ENCODE measurements around the gene MYPN. TPM values are rescaled to one million over a fixed set of nuclear protein-coding genes. Genes with fewer than 3 reads are reported as not detected.
"Not testable (repeated sequence)": the region's sequence is repeated elsewhere in the genome, so short reads cannot be mapped to it uniquely, and the experiment has no call there.

Gene MYPN
- total RNA-seq, 1 experiment from 2014 or later = not detected

DNA sequence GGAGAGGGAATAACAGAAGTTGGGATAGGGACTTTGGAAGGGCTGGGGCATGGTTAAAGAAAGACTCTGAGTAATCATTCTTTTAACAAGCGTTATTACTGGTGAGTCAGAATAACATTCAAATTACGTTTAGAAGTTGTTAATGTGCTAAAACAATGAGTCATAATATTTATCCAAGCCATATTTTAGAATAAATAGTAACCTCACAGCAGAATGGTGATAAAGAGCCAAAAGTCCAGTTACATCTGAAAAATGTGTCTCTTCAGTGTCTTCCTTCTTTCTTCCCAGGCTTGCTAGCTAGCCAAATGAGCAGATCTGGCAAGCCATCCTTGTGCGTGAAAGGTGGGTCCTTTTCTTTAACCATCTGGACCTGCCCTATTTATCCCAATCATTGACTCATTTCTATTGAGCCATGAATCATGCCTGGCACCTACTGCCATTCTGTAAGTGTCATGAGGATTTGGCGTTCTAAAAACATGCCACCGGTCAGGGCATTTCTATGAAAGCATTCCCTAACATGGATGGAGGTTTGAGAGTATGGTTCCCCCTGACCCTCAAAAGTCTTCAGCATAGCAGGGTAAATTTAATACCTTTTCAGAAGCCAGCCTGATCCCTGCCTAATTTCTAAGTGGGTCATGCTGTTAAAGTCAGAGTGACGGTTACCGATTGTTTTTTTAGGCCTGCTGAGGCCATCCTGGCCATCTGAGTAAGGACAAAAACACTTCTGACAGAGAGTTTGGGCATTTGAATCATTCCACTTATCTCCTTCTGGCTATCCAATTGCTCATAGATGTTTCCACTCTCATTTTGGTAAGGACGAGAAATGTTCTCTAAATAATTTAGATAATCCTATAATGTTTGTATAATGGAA is 26.9 kb downstream of the MYPN start:
- Histone ChIP-seq H3K4me3 (ENCODE audit: insufficient read depth, low read depth, low read length) (no peak overlapping the region), H3K27me3 (ENCODE audit: control insufficient read depth, insufficient read depth, low read length) (no peaks in the 10 kb centered on the region), H3K36me3 (replicated peaks; ENCODE audit: control insufficient read depth, insufficient read depth, low read length) (no peaks in the 10 kb centered on the region)
- DNase-seq = peak; percentile 14

DNA sequence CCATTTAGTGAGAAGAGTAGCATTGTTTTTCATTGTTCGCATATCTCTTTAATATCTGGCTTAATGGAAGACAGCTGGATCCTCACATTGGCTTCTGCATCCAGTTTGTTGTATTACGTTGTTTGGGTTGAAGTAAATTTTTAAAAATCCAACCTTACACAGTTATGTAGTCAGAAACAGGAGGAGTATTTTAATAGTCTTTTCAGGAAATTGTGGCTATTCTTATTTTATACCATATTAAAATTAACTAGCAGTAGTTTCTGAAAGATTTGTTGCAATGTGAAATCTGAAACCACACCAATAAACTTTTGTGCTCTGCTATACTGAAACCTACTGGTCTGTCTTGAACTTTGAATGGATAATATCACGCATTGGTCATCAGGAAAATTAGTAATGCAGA is 27.9 kb downstream of the MYPN start:
- Histone ChIP-seq H3K27me3 (ENCODE audit: control insufficient read depth, insufficient read depth, low read length) (no peaks in the 10 kb centered on the region), H3K36me3 (replicated peaks; ENCODE audit: control insufficient read depth, insufficient read depth, low read length) (no peaks in the 10 kb centered on the region), H3K4me3 (ENCODE audit: insufficient read depth, low read depth, low read length) (no peak overlapping the region)
- no peak for DNase-seq

DNA sequence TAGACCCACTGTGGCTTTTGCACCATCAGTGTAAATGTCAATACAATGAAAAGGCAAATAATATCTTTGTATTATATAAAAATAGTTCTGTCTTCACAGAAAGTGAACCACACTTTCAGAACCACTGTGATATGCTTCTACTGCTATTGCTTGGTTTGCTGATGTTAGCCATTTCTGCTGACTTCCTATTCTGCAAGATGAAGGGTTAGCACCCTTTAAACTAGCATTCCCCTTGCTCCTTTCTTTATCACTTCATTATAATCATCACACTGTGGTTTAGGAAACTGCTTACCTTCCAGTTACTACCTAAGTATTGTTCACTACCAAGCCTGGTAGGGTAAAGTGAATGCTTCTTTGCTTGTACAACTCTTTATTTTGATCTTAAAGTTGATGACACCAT is 29.2 kb downstream of the MYPN start:
- H3K36me3 ChIP-seq (replicated peaks; ENCODE audit: control insufficient read depth, insufficient read depth, low read length) = no peaks in the 10 kb centered on the region
- H3K27me3 ChIP-seq (ENCODE audit: control insufficient read depth, insufficient read depth, low read length) = no peaks in the 10 kb centered on the region
- H3K4me3 ChIP-seq (ENCODE audit: insufficient read depth, low read depth, low read length) = no peak overlapping the region
- no peak for DNase-seq

DNA sequence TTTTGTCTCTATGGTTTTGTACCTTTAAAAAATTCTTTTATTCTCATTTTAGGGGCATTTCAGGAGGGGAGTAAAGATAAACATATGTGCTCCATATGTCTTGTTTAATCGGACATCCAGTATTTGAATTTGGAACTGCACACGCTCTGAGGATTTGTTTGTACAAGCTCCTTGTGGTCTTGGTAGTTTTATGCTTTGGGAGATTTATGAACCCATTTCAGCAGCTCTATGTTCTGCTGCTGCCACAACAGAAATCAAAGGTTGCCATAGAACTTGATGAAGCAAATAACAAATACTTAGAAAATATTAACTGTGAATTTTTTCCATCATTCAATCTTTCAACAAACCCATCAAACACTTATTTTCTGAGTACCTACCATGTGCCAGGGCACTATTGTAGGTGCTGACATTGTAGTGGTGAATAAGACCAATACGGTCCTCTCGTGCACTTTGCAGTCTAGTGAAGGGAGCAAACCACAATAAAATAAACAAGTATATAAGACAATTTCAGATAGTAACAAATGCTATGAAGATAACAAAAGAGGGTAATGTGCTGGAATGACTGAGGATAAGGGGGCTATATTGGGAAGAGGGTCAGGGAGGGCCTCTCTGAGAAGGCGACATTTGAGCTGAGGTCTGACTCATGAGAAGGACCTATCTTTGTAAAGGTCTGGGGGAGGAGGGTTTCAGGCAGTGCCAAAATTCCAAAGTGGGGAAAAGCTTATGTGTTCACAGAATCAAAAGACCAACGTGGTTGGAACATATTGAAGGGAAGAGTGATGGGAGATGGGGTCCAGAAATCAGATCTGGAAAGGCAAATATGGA is 30.4 kb downstream of the MYPN start:
- Histone ChIP-seq H3K4me3 (ENCODE audit: insufficient read depth, low read depth, low read length) (no peak overlapping the region), H3K36me3 (replicated peaks; ENCODE audit: control insufficient read depth, insufficient read depth, low read length) (no peaks in the 10 kb centered on the region), H3K27me3 (ENCODE audit: control insufficient read depth, insufficient read depth, low read length) (no peaks in the 10 kb centered on the region)
- DNase-seq = no peak

DNA sequence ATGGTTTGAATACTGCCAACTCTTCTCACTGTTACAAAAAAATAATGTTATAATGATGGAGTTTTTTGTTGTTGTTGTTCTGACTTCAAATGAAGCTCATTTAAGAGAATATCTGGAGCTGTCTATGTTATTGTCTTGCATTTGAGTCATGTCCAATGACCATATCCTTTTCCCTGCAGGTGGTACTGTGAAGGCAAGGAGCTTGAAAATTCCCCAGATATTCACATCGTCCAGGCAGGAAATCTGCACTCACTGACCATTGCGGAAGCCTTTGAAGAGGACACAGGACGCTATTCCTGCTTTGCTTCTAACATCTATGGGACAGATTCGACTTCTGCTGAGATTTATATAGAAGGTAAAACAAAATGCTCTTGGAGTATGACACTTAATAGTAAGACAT is 33.5 kb downstream of the MYPN start:
- no peaks in the 10 kb centered on the region for H3K36me3 ChIP-seq (replicated peaks; ENCODE audit: control insufficient read depth, insufficient read depth, low read length)

DNA sequence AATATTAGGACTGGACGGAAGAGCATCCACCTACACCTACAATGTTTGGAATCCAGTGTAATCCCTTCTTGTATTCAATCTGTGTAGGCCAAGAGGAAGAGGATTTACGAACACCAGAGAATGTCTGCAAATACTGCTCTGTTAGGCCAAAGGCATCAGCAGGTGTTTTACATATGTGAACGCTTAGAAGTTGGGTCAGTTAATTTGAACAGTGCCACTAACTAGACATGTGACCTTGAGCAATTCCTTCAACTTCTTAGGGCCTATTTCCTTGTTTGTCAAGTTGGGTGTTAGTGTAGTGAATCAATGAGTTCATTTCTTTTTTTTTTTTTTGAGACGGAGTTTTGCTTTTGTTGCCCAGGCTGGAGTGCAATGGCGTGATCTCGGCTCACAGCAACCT is 35.4 kb downstream of the MYPN start:
- H3K36me3 ChIP-seq (replicated peaks; ENCODE audit: control insufficient read depth, insufficient read depth, low read length) = no peaks in the 10 kb centered on the region
- no peak overlapping the region for H3K4me3 ChIP-seq (ENCODE audit: insufficient read depth, low read depth, low read length)
- H3K27me3 ChIP-seq (ENCODE audit: control insufficient read depth, insufficient read depth, low read length) = no peaks in the 10 kb centered on the region
- no peak for DNase-seq

More for the DNA sequence above, 33.5 kb downstream of the MYPN start:
- H3K4me3 ChIP-seq (ENCODE audit: insufficient read depth, low read depth, low read length) = no peak overlapping the region
- DNase-seq = no peak
- no peaks in the 10 kb centered on the region for H3K27me3 ChIP-seq (ENCODE audit: control insufficient read depth, insufficient read depth, low read length)

DNA sequence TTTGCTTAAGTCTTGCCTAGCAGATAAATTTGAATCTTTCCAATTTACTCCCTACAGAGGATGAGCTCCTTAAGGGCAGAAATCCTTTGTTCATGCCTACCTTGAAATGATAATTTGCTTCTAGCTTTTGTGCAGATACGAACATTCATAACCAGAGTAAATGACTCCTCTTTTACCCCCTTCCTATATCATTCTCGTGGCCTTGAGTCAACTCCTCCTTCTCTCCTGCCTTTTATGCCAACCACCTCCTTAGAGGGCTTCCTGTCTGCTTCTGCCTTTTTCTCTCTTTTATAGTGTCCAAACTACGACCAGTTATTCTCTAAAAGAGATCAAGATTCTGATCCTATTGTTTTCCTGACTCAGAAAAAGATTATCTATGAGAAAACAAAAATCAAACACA is 36.4 kb downstream of the MYPN start:
- Histone ChIP-seq H3K27me3 (ENCODE audit: control insufficient read depth, insufficient read depth, low read length) (no peaks in the 10 kb centered on the region), H3K4me3 (ENCODE audit: insufficient read depth, low read depth, low read length) (no peak overlapping the region), H3K36me3 (replicated peaks; ENCODE audit: control insufficient read depth, insufficient read depth, low read length) (no peaks in the 10 kb centered on the region)
- no peak for DNase-seq

DNA sequence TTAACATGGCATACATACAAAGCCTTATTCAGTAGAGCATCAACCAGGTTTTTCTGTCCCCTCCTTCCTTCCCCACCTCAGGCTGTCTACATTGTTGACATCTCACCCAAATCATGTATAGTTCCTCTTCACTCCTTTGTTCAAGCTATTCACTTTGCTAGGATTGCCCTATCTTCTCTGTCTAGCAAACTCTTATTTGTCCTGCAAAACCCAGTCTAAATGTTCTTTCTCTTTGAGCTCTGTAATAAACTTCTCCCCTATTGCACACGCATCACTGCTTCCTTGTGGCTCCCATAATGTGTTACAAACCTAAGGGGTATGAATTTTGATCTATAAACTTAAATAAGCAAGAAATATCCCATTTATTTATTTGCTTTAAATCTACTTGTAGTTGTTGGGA is 36.8 kb downstream of the MYPN start:
- H3K4me3 ChIP-seq (ENCODE audit: insufficient read depth, low read depth, low read length) = no peak overlapping the region
- no peaks in the 10 kb centered on the region for H3K27me3 ChIP-seq (ENCODE audit: control insufficient read depth, insufficient read depth, low read length)
- H3K36me3 ChIP-seq (replicated peaks; ENCODE audit: control insufficient read depth, insufficient read depth, low read length) = no peaks in the 10 kb centered on the region
- DNase-seq = no peak

DNA sequence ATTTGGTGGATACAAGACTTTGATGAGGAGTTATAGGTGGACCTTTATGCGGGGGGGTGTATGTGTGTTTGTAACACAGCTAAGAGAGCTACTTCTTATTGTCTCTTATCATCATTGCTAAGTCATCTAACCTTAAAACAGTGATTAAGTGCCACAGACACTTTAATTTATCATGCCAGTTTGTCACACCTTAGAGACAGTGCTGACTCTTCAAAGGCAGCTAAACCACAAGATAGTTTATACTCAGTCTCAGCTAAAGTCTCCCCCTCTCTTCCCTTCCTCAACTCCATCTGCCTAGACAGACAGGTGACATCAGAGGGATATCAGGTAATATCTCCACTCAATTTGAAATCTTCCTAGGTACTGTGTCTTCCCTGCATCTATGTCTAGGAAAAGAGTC is 42.2 kb downstream of the MYPN start:
- no peak for DNase-seq
- Histone ChIP-seq H3K27me3 (ENCODE audit: control insufficient read depth, insufficient read depth, low read length) (no peaks in the 10 kb centered on the region), H3K4me3 (ENCODE audit: insufficient read depth, low read depth, low read length) (no peak overlapping the region), H3K36me3 (replicated peaks; ENCODE audit: control insufficient read depth, insufficient read depth, low read length) (no peaks in the 10 kb centered on the region)

DNA sequence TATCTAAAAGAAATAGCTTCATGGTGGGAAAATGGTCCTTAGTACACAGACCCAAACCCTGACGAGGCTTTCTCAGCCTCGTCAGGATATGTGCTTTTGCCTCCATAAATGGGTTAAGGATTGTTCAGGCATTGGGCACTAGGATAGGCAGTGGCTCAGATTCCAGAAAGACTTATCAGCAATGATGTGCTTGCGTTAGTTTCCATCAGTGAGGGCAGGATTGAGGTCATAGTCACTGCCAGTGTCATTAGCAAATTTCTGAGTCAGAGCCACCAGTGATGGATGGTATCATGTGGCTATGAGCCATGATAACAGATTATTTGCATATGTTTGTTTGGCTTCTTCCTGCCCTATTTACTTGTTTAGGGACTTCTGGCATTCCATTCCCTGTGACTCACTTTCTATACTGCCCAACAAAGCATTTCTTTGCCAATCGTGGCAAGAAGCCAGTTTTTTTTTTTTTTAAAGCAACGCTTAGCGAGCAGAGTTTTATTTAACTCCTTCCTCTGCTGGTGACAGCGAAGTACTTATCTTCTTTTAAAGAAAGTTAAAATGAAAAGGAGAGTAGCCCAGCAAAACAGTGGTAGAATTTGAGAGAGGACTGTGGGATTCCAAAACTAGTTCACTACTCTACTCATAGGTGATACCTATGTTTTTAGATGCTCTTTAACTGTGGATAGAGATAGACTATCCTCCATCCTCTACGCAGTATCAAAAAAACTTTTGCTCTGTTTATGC is 44.4 kb downstream of the MYPN start:
- DNase-seq = peak; percentile 43
- no peaks in the 10 kb centered on the region for H3K27me3 ChIP-seq (ENCODE audit: control insufficient read depth, insufficient read depth, low read length)
- H3K36me3 ChIP-seq (replicated peaks; ENCODE audit: control insufficient read depth, insufficient read depth, low read length) = no peaks in the 10 kb centered on the region
- no peak overlapping the region for H3K4me3 ChIP-seq (ENCODE audit: insufficient read depth, low read depth, low read length)

DNA sequence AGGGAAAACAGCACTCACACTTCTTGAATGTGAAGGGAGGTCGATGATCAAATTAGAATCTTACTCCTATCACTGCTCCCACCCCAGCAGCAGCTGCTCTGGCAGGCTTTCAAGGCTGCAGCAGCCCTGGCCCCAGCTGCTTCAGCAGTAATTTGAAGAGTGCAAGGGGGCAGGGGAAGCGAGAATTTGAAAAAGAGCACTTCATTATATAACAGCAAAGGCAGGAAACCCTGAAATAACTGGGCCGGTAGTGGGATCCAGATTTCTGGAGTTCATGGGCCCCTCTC is 44.9 kb downstream of the MYPN start:
- no peak for DNase-seq
- H3K27me3 ChIP-seq (ENCODE audit: control insufficient read depth, insufficient read depth, low read length) = no peaks in the 10 kb centered on the region
- H3K4me3 ChIP-seq (ENCODE audit: insufficient read depth, low read depth, low read length) = no peak overlapping the region
- no peaks in the 10 kb centered on the region for H3K36me3 ChIP-seq (replicated peaks; ENCODE audit: control insufficient read depth, insufficient read depth, low read length)

DNA sequence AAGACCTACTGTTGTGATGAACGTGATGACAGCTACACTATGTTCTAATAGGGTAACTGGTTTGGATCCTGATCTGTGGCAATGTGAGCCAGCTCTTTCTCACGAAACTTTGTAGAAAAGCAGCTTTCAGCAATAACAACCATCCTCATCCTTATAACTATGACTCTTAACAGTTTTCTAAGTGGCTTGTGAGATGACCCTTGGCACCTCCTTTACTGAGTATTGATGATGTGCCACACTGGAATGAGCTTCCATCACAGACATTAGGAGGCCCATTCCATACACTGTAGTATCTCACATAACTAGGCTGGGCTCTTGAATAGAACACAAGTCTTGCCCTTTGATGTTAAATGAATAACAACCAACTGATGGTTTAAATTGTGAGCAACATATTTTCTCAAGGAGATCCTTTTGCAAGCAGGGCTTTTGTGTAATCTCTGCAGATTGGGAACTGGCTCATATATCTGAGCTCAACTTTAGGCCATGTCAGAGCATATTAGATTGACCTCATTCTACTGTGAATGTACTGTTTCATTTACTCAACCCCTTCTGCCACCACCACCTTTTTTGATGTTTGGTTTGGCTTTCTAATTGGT is 46.4 kb downstream of the MYPN start:
- no peaks in the 10 kb centered on the region for H3K36me3 ChIP-seq (replicated peaks; ENCODE audit: control insufficient read depth, insufficient read depth, low read length)
- DNase-seq = no peak

DNA sequence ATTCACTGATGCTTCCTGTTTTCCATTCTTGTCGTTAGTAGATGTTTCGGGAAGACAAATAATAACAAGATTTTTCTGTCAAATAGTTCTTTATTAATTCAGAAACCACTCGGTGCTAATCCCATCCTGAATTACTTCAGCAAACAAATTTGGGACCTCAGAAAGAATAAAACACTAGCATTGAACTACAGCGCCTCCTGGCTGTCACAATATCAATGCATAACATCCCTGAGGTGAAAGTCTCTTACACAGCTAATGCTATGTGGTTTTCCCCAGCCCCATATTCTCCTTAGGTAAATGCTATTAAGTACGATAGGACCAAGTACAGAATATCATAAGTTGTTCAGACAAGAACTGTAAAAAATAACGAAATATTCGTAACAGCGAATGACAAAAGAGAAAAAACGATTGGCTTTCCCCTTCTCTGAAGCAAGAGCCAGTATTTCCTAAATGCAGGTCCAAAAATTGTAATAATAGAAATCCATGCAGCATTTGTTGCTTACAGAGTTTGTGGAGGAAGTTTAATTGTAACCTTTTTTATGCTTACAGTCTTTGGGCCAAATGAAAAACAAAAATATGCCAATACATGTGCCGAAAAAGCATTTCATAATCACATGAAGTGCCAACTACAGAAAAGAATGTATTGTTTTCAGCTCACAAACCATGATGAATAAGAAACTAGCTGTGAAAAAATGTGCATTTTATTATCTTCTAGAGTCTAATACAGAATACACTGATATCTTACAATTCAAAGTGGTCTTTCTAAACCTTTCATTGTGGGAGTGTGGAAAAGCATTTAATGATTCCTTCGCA is 47.3 kb downstream of the MYPN start:
- no peak overlapping the region for H3K4me3 ChIP-seq (ENCODE audit: insufficient read depth, low read depth, low read length)
- no peaks in the 10 kb centered on the region for H3K27me3 ChIP-seq (ENCODE audit: control insufficient read depth, insufficient read depth, low read length)
- no peaks in the 10 kb centered on the region for H3K36me3 ChIP-seq (replicated peaks; ENCODE audit: control insufficient read depth, insufficient read depth, low read length)
- DNase-seq = peak; percentile 41

More for the DNA sequence above, 46.4 kb downstream of the MYPN start:
- Histone ChIP-seq H3K27me3 (ENCODE audit: control insufficient read depth, insufficient read depth, low read length) (no peaks in the 10 kb centered on the region), H3K4me3 (ENCODE audit: insufficient read depth, low read depth, low read length) (no peak overlapping the region)

DNA sequence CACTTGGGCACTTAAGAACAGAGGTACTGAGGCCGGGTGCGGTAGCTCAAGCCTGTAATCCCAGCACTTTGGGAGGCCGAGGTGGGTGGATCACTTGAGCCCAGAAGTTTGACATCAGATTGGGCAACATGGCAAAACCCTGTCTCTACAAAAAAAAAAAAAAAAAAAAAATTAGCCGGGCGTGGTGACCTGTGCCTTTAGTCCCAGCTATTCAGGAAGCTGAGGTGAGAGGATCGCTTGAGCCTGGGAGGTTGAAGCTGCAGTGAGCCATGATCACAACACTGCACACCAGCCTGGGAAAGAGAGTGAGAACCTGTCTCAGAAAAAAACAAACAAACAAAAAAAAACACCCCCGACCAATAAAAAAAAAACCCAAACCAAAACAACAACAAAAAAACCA is 48.2 kb downstream of the MYPN start:
- DNase-seq; H3K4me3 ChIP-seq (ENCODE audit: insufficient read depth, low read depth, low read length): not testable (repeated sequence)

More for the DNA sequence above, 48.2 kb downstream of the MYPN start:
- not testable (repeated sequence) for H3K36me3 ChIP-seq (replicated peaks; ENCODE audit: control insufficient read depth, insufficient read depth, low read length); H3K27me3 ChIP-seq (ENCODE audit: control insufficient read depth, insufficient read depth, low read length)
